GM04504 (cell line): ENCODE results near the gene COL25A1.
"Not testable (repeated sequence)": the region's sequence is repeated elsewhere in the genome, so short reads cannot be mapped to it uniquely, and the experiment has no call there.

Experiments used
- DNase-seq: peaks from one replicate; pipeline ENCODE4 v3.0.0-alpha.2; 2012; ENCODE audit warnings: low read depth

The COL25A1 gene

GRCh38 chr4:108903464-108904221 lies 398.8 kb downstream of the COL25A1 start:
- DNase-seq: no peak

GRCh38 chr4:108902769-108903168 lies 399.7 kb downstream of the COL25A1 start:
- no peak for DNase-seq

DNA sequence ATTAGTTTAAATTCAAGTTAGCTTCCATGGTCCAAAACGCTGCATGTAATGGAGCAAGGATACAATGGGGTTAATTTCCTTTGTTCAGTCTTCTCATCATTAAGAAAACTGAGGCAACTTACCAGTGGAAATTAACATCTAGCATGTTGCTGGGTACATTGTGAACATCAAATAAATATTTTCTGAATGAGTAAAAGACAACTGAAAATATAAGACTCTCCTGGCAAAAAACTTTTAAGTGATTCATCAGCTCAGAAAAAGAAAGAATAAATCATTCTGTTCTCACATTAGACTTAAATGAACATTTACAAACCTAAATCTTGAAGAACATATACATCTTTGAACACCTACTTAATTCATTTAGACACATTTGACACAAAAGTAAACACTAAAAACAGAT lies 401.2 kb downstream of the COL25A1 start:
- no peak for DNase-seq

- DNase-seq: no peak
Measured at GRCh38 chr4:108900018-108900580, 402.4 kb downstream of the COL25A1 start.

DNA sequence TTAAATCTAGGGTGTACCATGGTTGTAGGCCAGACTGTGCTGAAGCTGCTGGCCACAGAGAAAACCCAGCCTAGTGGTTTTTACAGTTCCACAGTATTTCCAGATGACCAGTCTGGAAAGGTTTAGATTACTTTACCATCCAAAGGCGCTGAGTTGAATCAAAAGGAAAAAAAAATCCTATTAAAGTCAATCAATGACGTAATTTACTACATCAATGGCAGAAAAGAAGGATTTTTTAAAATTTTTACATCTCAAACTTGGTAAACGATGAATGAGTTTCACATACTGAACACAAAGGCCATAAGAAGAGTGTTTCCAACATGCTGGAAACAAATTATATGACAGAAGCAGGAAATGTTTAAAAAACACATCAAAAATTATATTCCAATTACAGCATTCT lies 409.0 kb downstream of the COL25A1 start:
- no peak for DNase-seq

- no peak for DNase-seq
Measured at GRCh38 chr4:108891896-108892590, 410.4 kb downstream of the COL25A1 start.

DNA sequence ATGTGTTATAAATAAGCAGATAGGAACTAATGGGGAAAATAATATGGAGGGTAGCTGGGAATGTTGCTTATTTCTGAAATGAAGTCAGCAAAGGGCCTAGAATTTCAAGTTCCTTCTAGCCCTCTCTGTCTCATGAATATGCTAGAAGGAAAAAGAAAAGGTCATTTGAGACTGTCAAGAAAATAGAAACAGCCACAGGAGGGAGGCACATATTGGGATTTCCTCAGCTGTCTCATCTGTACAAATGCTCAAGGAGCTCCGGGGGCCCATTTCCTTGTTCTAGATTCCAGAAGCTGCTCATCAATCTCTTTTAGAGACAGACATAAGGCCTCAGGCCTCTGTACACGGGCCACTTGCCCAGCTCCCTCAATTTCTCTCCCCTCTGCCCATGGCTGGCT lies 412.0 kb downstream of the COL25A1 start:
- DNase-seq: no peak

DNA sequence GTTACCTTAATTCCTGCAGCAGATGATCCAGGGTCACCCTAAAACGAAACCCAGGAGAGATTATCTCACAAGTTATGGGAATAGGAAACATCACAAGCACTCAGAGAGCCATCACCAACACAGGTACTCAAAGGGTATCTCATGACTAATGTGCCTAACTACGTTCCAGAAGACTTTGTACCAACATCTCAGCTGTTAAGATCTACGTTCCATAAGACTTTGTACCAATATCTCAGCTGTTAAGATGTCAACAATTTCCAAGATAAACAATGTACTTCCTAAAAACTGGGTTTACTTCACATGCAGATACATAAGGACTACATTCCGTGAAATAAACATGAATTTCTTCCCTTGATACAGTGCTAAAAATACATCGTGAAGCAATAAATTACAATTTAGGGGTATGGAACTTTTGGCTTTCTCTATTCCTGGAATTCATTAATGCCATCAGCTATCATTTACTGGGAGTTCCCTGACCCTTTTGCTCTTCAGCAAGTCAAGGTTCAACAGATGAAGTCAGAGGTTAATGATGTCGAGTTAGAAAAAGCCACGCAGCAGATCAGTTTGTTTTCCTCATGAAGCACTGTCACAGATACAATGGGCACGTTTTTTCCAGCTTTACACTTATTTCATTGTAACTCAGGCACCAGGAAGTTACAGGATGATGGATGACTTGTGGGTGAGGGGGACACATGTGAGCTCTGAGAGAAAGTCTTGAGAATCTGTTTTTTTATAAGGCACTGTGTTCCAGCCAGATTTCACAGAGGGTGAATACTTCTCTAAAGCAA lies 412.6 kb downstream of the COL25A1 start:
- DNase-seq: no peak

DNA sequence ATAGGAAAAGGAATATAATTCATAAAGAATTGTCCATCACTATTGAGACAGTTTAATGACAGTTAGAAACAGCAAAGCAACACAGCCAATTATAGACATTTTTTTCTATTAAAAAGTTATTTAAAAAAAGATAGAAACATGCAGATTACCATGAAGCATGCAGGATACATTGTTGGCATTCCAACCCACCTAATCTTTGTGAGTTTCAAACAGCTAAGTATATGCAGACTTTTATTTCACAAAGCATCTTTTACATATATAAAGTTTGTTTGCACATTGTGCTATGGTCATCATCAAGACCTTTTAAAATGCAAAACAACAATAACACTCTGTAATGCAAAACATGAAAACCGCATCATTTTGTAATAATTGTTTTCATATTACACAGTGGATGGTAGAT lies 413.7 kb downstream of the COL25A1 start:
- no peak for DNase-seq

- no peak for DNase-seq
Measured at GRCh38 chr4:108887034-108887433, 415.4 kb downstream of the COL25A1 start.

GRCh38 chr4:108885211-108885610 lies 417.2 kb downstream of the COL25A1 start:
- no peak for DNase-seq

GRCh38 chr4:108884596-108884995 lies 417.9 kb downstream of the COL25A1 start:
- DNase-seq: no peak

DNA sequence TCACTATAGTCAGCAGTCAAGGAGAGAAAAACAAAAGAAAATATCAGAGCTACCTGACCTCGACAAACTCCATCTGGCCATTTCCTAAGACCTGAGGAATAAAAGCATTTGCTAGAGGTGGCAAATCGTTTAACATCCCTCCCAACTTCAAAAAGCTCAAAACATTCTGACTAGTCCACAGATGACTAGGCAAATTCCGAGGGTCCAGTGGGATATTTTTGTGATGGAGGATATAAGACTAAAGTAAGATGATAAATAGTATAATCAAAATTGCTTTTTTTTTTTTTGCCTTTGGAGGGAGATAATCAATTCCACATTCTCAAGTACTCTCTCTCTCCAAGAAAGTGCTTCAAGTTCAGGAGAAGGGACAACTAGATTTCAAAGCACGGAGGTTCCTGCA lies 420.5 kb downstream of the COL25A1 start:
- no peak for DNase-seq

GRCh38 chr4:108881190-108881589 lies 421.3 kb downstream of the COL25A1 start:
- peak; percentile 59 for DNase-seq

GRCh38 chr4:108878806-108879205 lies 423.7 kb downstream of the COL25A1 start:
- no peak for DNase-seq

DNA sequence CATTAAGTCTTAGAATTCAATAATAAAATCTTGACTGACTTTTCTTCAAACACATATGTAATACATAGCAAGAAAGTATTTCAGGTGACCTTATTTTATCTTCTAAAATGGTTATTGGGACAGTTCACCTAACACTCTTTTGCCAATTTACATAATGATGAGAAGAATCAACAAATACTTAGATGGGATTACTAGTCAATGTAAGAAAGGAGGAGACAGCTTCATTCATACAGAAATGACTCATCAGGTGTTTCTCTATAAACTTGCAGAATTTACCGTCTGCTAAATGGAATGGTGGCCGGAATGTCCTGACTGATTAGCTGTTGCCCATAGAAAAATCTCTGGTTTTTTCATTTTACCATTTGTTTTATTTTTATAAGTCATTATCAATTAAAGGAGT lies 424.6 kb downstream of the COL25A1 start:
- DNase-seq: no peak

DNA sequence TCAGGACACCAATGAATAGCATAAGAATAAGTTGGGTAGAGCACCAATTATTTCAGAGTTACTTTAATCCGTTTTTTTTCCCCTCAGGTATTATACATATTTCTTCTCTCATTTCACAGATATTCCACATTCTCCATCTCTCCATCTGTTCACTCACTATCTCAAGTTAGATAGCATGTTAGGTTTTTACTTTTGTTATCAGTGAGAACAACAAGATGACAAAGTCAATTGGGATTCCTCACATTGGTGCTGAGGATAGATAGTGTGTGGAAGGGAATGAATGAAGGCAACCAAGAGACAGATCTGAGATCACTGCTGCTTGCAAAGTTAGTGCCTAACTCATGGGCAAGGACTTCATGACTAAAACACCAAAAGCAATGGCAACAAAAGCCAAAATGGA lies 427.7 kb downstream of the COL25A1 start:
- DNase-seq: no peak

DNA sequence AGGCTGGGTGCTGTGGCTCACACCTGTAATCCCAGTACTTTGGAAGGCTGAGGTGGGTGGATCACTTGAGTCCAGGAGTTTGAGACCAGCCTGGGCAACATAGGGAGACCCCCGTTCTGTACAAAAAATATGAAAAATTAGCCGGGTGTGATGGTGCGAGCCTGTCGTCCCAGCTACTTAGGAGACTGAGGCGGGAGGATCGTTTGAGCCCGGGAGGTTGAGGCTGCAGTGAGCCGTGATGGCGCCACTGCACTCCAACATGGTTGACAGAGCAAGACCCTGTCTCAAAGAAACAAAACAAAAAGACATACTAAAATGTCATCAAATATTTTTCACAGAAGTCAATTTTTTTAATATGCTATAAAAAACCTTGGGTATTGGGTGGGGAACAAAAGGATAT lies 432.5 kb downstream of the COL25A1 start:
- not testable (repeated sequence) for DNase-seq

DNA sequence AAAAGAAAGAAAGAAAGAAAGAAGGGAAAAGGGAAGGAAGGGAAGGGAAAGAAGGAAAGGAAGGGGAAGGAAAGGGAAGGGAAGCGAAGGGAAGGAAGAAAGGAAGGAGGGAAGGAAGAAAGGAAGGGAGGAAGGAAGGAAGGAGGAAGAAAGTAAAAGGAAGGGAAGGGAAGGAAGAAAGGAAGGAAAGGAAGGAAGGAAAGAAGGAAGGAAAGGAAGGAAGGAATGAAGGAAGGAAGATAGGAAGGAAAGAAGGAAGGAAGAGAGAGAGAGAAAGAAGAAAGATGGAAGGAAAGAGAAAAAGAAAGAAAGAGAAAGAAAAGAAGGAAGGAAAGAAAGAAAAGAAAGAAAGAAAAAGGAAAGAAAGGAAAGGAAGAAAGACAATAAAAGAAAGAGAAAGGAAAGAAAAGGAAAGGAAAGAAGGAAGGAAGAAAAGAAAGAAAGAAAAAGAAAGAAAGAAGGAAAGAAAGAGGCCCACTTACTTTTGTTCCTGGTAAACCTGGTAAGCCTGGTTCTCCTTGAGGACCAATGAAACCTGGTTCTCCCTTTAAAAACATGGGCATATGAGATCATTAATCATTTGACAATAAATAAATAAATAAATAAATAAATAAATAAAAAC lies 433.7 kb downstream of the COL25A1 start:
- no peak for DNase-seq

DNA sequence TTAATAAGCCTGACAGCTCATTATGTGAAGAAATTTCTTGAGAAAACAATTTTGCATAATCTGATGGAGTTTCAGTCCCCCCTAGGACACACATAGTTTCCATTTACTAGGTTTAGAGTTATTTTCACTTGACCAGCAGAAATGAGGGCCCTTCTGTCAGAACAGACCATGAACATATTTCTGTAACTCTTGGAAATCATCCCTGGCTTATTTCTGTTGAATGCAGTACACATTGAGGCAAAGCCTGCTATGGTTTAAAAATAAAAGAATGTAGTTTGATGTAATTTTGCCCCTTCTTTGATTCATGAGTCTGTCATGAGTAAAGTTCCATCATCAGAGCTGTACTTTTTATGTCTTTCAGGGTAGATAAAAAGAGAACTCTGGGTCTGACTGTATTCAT lies 435.0 kb downstream of the COL25A1 start:
- DNase-seq: no peak

DNA sequence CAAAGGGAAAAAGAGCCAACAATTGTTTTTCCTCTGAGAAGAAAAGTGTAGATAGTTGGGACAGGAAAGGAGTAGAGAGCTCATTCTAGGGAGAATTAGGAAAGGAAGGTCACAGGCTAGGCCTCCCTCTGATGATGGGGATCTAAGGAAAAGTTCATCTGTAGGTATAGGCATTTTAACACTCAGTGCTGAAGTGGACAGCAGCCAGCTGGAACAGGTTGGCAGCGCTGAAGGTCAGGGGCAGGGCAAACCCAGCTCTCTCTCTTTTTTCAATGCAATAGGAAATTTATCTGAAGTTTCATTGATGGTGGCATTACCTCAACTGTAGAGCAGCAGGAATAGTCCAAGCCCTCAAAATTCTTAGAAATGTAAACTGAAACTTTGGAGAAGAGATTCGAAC lies 441.1 kb downstream of the COL25A1 start:
- DNase-seq: no peak

GRCh38 chr4:108854786-108855185 lies 447.7 kb downstream of the COL25A1 start:
- DNase-seq: no peak
